CD14-positive monocyte (primary cell): Measurements from ENCODE around the gene EFL1. TPM values are rescaled to one million over a fixed set of nuclear protein-coding genes. Genes with fewer than 3 reads are reported as not detected.
"Not testable (repeated sequence)": the region's sequence is repeated elsewhere in the genome, so short reads cannot be mapped to it uniquely, and the experiment has no call there.

ENCODE experiments used
- DNase-seq, 3 donors: peaks; one replicate each; pipeline ENCODE4 v3.0.0-alpha.2; 2011 to 2022
- H2AFZ ChIP-seq: 2 replicates; pipeline ENCODE4 v1.6.0; 2012; ENCODE audit warnings: mild to moderate bottlenecking, low read depth, low read length, inconsistent platforms; ENCODE audit not compliant: insufficient read depth, poor library complexity, severe bottlenecking
- H3K27ac ChIP-seq, 2 donors: 1 replicate in 1 of 2; 2 replicates in 1 of 2; pipeline ENCODE4 v1.5.1; 2012 to 2013; ENCODE audit warnings: low read length in 2 of 2, control low read depth in 1 of 2, inconsistent platforms in 1 of 2, low read depth in 1 of 2, mild to moderate bottlenecking in 1 of 2
- H3K27me3 ChIP-seq, 2 donors: one replicate each; pipeline versions ENCODE4 v1.6.0 to v1.6.1; 2011 to 2013; ENCODE audit warnings: low read length in 2 of 2; ENCODE audit not compliant: control insufficient read depth in 2 of 2, insufficient read depth in 2 of 2
- H3K36me3 ChIP-seq, 2 donors: replicated peaks in 1 of 2; 1 replicate in 1 of 2; 2 replicates in 1 of 2; pipeline versions ENCODE4 v1.5.1 to v1.6.1; 2012 to 2013; ENCODE audit warnings: low read length in 2 of 2, control low read depth in 1 of 2, inconsistent platforms in 1 of 2, mild to moderate bottlenecking in 1 of 2; ENCODE audit not compliant: insufficient read depth in 2 of 2, control insufficient read depth in 1 of 2
- H3K4me1 ChIP-seq, 2 donors: 1 replicate in 1 of 2; 2 replicates in 1 of 2; pipeline versions ENCODE4 v1.5.1 to v1.6.1; 2012 to 2013; ENCODE audit warnings: low read length in 2 of 2, control low read depth in 1 of 2, inconsistent platforms in 1 of 2, mild to moderate bottlenecking in 1 of 2, moderate library complexity in 1 of 2; ENCODE audit not compliant: insufficient read depth in 2 of 2, control insufficient read depth in 1 of 2
- H3K4me2 ChIP-seq: replicated peaks from 2 replicates; pipeline ENCODE3; 2012; ENCODE audit warnings: low read length, moderate library complexity, mild to moderate bottlenecking; ENCODE audit not compliant: poor library complexity, severe bottlenecking; ENCODE audit errors: extremely low read depth
- H3K4me3 ChIP-seq, 3 experiments: fragments of 200-600 bp in 1 of 3; sonication (generic) in 1 of 3; replicated peaks in 1 of 3; 1 replicate in 2 of 3; 2 replicates in 1 of 3; pipeline ENCODE4 v1.5.1; 2011 to 2013; ENCODE audit warnings: low read length in 3 of 3, mild to moderate bottlenecking in 3 of 3, control low read depth in 2 of 3, low read depth in 2 of 3, inconsistent platforms in 1 of 3, moderate library complexity in 1 of 3
- H3K79me2 ChIP-seq: 2 replicates; pipeline ENCODE4 v1.6.0; 2012; ENCODE audit warnings: mild to moderate bottlenecking, control low read depth, inconsistent platforms, low read length, moderate library complexity; ENCODE audit not compliant: insufficient read depth
- H3K9ac ChIP-seq: 2 replicates; pipeline ENCODE4 v1.6.0; 2017; ENCODE audit warnings: low read length, mild to moderate bottlenecking; ENCODE audit not compliant: insufficient read depth, poor library complexity, severe bottlenecking
- H3K9me3 ChIP-seq, 2 donors: replicated peaks in 1 of 2; 1 replicate in 1 of 2; 2 replicates in 1 of 2; pipeline versions ENCODE4 v1.5.1 to v1.6.1; 2012 to 2013; ENCODE audit warnings: low read length in 2 of 2, control low read depth in 1 of 2; ENCODE audit not compliant: control insufficient read depth in 1 of 2, insufficient read depth in 1 of 2
- H4K20me1 ChIP-seq: 2 replicates; pipeline ENCODE4 v1.6.0; 2012; ENCODE audit warnings: mild to moderate bottlenecking, low read length, control low read depth, moderate library complexity; ENCODE audit not compliant: insufficient read depth
- H3K27ac Mint-ChIP-seq, 7 donors: one replicate each; pipeline ENCODE4 v1.8.0; 2020; ENCODE audit warnings: mild to moderate bottlenecking in 7 of 7, mixed read lengths in 7 of 7, moderate library complexity in 6 of 7, inconsistent platforms in 2 of 7
- H3K27me3 Mint-ChIP-seq, 3 donors: one replicate each; pipeline ENCODE4 v1.8.0; 2021 to 2022; ENCODE audit warnings: low read depth in 3 of 3, mild to moderate bottlenecking in 3 of 3, mixed read lengths in 3 of 3, moderate library complexity in 3 of 3, inconsistent platforms in 1 of 3
- H3K36me3 Mint-ChIP-seq, 2 donors: one replicate each; pipeline ENCODE4 v1.8.0; 2020; ENCODE audit warnings: mixed read lengths in 2 of 2, inconsistent platforms in 1 of 2, mild to moderate bottlenecking in 1 of 2
- H3K4me1 Mint-ChIP-seq: one replicate; pipeline ENCODE4 v1.8.0; 2020; ENCODE audit warnings: mild to moderate bottlenecking, mixed read lengths
- H3K4me3 Mint-ChIP-seq, 2 donors: one replicate each; pipeline ENCODE4 v1.8.0; 2020; ENCODE audit warnings: mild to moderate bottlenecking in 2 of 2, mixed read lengths in 2 of 2, moderate library complexity in 1 of 2
- H3K9me3 Mint-ChIP-seq, 7 donors: one replicate each; pipeline ENCODE4 v1.8.0; 2020 to 2022; ENCODE audit warnings: mixed read lengths in 7 of 7, mild to moderate bottlenecking in 6 of 7, moderate library complexity in 6 of 7, inconsistent platforms in 2 of 7
- CTCF ChIP-seq: fragments of 200-600 bp; IDR thresholded peaks from one replicate; pipeline ENCODE4 v1.8.0; 2022; ENCODE audit warnings: antibody characterized with exemption, mild to moderate bottlenecking
- WGBS: methylation state at CpG from one replicate; pipeline ENCODE4 v1.1.5; 2013; ENCODE audit warnings: missing lambda C conversion rate; ENCODE audit not compliant: insufficient coverage; 5-methylcytosine and 5-hydroxymethylcytosine counted together
- intact Hi-C, 2 donors: fragments of 100-400 bp; cut with micrococcal nuclease; formaldehyde crosslinking; loops; one replicate each; pipeline versions ENCODE4 v1.15.0 to v1.15.1; 2023
- polyA minus RNA-seq: library from RNA; depleted of rRNA, polyadenylated mRNA; stranded (reverse); fragments of >200 nt; gene quantifications from 2 replicates; pipeline ENCODE4 v1.2.3, GENCODE V29; 2012
- polyA plus RNA-seq, 3 donors: library from polyadenylated mRNA; depleted of rRNA in 1 of 3; unstranded in 2 of 3; stranded (reverse) in 1 of 3; fragments of 300-500 nt in 2 of 3; fragments of >200 nt in 1 of 3; fragmentation: Illumina TruSeq in 2 of 3; gene quantifications; 1 replicate in 2 of 3; 2 replicates in 1 of 3; pipeline ENCODE4 v1.2.3, GENCODE V29; 2012 to 2021
- total RNA-seq, 12 experiments: library from RNA in 1 of 12; stranded (reverse) in 1 of 12; fragments of 120-200 nt in 1 of 12; gene quantifications; one replicate each; pipeline ENCODE4 v1.2.4 and lab custom pipeline; 2013 to 2026; ENCODE audit warnings: mixed read lengths in 6 of 12, inconsistent platforms in 1 of 12

Gene EFL1
- 20.2 TPM for total RNA-seq (2013)
- polyA plus RNA-seq = 1 to 10 TPM; 5.2 to 10.0 (median 7.1) TPM
- 9.7 and 12.8 TPM in 2 replicates for polyA minus RNA-seq
- total RNA-seq (lab: John Stamatoyannopoulos, UW) = 9.9 to 37.9 (median 25.0) reads per million in 11 experiments

GRCh38 chr15:82262422-82263026 lies at the start of gene EFL1, which contains the start of gene SAXO2:
Gene EFL1, minus strand, starts transcription at chr15:82262734. Its CDS starts 956 bp downstream, at chr15:82261778.
Gene SAXO2, plus strand, starts transcription at chr15:82262818. Its CDS starts 62 bp downstream, at chr15:82262880.
- Mint-ChIP-seq H3K9me3 (peaks cover 0 to 2% (median 0%) of the 10 kb centered on the region in 7 donors), H3K36me3 (peaks cover 18 to 24% of the 10 kb centered on the region in 2 donors), H3K27ac (peak within 1 kb of the TSS; percentile 85 to 94 (median 90)), H3K27me3 (peaks cover 0 to 3% (median 0%) of the 10 kb centered on the region in 3 donors), H3K4me1 (peaks cover 28% of the 10 kb centered on the region), H3K4me3 (peak within 1 kb of the TSS; percentile 82 to 93)
- Histone ChIP-seq H3K27me3 (no peaks in the 10 kb centered on the region), H3K79me2 (peaks cover 14% of the 10 kb centered on the region), H4K20me1 (no peaks in the 10 kb centered on the region), H3K9ac (peak within 1 kb of the TSS; percentile 84), H3K9me3 (no peaks in the 10 kb centered on the region), H2AFZ (peak within 1 kb of the TSS; percentile 89), H3K4me2 (peak within 1 kb of the TSS; percentile 68), H3K4me1 (peaks cover 11 to 16% of the 10 kb centered on the region in 2 donors), H3K27ac (peak within 1 kb of the TSS; percentile 56 to 89), H3K36me3 (peaks cover 10 to 26% of the 10 kb centered on the region in 2 donors), H3K4me3 (peak within 1 kb of the TSS; percentile 72 to 91 (median 77))
- no peak for TF ChIP-seq CTCF
- under 1% methylated on average over 57 of the region's 57 CpGs for WGBS
- DNase-seq = peak; percentile 83 to 87 (median 87)
- intact Hi-C loops = loop anchor here in 1 of 2 donors (10.0 kb wide), 1 partner anchor 218 kb away; the partner anchor contains the start of gene MEX3B

DNA sequence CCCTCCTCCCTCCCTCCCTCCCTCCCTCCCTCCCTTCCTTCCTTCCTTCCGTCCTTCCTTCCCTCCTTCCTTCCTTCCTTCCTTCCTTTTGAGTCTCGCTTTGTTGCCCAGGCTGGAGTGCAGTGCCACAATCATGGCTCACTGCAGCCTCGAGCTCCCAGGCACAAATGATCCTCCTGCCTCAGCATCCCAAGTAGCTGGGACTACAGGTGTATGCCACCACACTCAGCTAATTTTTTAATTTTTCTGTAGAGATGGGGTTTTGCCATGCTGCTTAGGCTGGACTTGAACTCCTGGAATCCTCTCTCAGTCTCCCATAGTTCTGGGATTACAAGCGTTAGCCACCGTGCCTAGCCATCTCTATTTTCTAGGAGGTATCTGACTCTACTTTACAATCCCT lies 48.8 kb upstream of the EFL1 start:
- H3K27me3 ChIP-seq, H3K9me3 Mint-ChIP-seq, H3K4me3 ChIP-seq, H3K4me1 Mint-ChIP-seq, H3K4me1 ChIP-seq, DNase-seq, H3K9me3 ChIP-seq, H3K4me2 ChIP-seq, H3K4me3 Mint-ChIP-seq, H3K36me3 Mint-ChIP-seq, H3K27me3 Mint-ChIP-seq, H3K79me2 ChIP-seq, H4K20me1 ChIP-seq, intact Hi-C loops, H3K27ac Mint-ChIP-seq, H3K27ac ChIP-seq, H3K9ac ChIP-seq, H3K36me3 ChIP-seq, H2AFZ ChIP-seq: not testable (repeated sequence)
- WGBS = 92% methylated on average over 3 of the region's 5 CpGs
